Heart left ventricle (tissue), 16 donors: ENCODE measurements around the gene BACH2. TPM values are rescaled to one million over a fixed set of nuclear protein-coding genes. Genes with fewer than 3 reads are reported as not detected.

Source experiments
- ATAC-seq, 4 donors: fragments of 200-7000 bp; cut with Tn5 transposase; one replicate each; pipeline ENCODE4 v1.9.1; 2020 to 2022; ENCODE audit warnings: moderate library complexity in 4 of 4, mild to moderate bottlenecking in 3 of 4, moderate number of reproducible peaks in 1 of 4
- DNase-seq, 5 donors: peaks; one replicate each; pipeline ENCODE4 v3.0.0-alpha.2; 2020
- H3K27ac ChIP-seq, 12 donors: fragments of 200-600 bp; sonication (generic) in 4 of 12; one replicate each; pipeline versions ENCODE4 v1.5.0 to v1.8.0; 2016 to 2022; ENCODE audit warnings: mild to moderate bottlenecking in 2 of 12
- H3K27me3 ChIP-seq, 9 donors: fragments of 200-600 bp; sonication (generic) in 2 of 9; one replicate each; pipeline versions ENCODE4 v1.5.1 to v1.8.0; 2016 to 2022; ENCODE audit warnings: mild to moderate bottlenecking in 3 of 9
- H3K36me3 ChIP-seq, 9 donors: fragments of 200-600 bp; sonication (generic) in 2 of 9; one replicate each; pipeline versions ENCODE4 v1.5.0 to v1.8.0; 2018 to 2022; ENCODE audit warnings: mild to moderate bottlenecking in 2 of 9
- H3K4me1 ChIP-seq, 12 donors: fragments of 200-600 bp; sonication (generic) in 4 of 12; one replicate each; pipeline versions ENCODE4 v1.5.0 to v1.8.0; 2016 to 2022; ENCODE audit warnings: mild to moderate bottlenecking in 3 of 12
- H3K4me3 ChIP-seq, 12 donors: fragments of 200-600 bp; sonication (generic) in 4 of 12; one replicate each; pipeline versions ENCODE4 v1.5.0 to v1.8.0; 2017 to 2022; ENCODE audit warnings: mild to moderate bottlenecking in 9 of 12, moderate library complexity in 4 of 12
- H3K9me3 ChIP-seq, 12 donors: fragments of 200-600 bp; sonication (generic) in 4 of 12; one replicate each; pipeline versions ENCODE4 v1.5.0 to v1.8.0; 2016 to 2022; ENCODE audit warnings: mild to moderate bottlenecking in 1 of 12
- POLR2A ChIP-seq, 2 donors: fragments of 450-650 bp; IDR thresholded peaks; one replicate each; pipeline ENCODE4 v1.6.1; 2017; ENCODE audit warnings: antibody characterized with exemption in 2 of 2, mild to moderate bottlenecking in 2 of 2, moderate library complexity in 2 of 2
- WGBS, 4 donors: extraction: QIAGEN DNeasy Blood & Tissue Kit in 2 of 4; methylation state at CpG; one replicate each; pipeline versions ENCODE4 v1.1.5 to v1.1.7; 2013 to 2018; 5-methylcytosine and 5-hydroxymethylcytosine counted together
- intact Hi-C, 10 donors: fragments of 100-400 bp; cut with DNase I; formaldehyde crosslinking; loops; one replicate each; pipeline versions ENCODE4 v1.11.1 to v1.14.2; 2022
- polyA plus RNA-seq, 2 donors: library from polyadenylated mRNA; stranded (reverse); fragments of 200-250 nt; gene quantifications; one replicate each; pipeline ENCODE4 v1.2.3, GENCODE V29; 2013
- total RNA-seq, 9 donors: library from RNA; depleted of rRNA in 2 of 9; stranded (reverse); fragments of >200 nt in 2 of 9; fragmentation: NEBNext Ultra II Directional in 3 of 9; extraction: Animal tissue kit (Norgen Biotek cat#: 25700) in 3 of 9; gene quantifications; one replicate each; pipeline versions ENCODE4 v1.1.0 to v1.2.4, GENCODE V29; 2016 to 2023
- TF ChIP-seq, protein P1 (sequence below), 12 donors: fragments of 200-600 bp; sonication (generic) in 4 of 12; IDR thresholded peaks; one replicate each; pipeline versions ENCODE4 v1.5.0 to v1.8.0; 2018 to 2022; ENCODE audit warnings: antibody characterized with exemption in 12 of 12, mild to moderate bottlenecking in 5 of 12
- donor health status: ischemic (EF 13 %, LVEDD 7.1; RV severe dilation, severe dysfunction).
- donor health status: healthy with polysubstance abuse.
- donor health status: DM: no; HTN: yes; CAD: no.
- donor health status: DM: no; HTN: no; CAD: no.
- donor health status: ischemic (EF 25% LVEDD 6.9; RV normal size, moderate dysfunction).
- donor health status: ischemic (EF 25% LVEDD 5.7; RV mildly dilated, moderate dysfunction).
- donor health status: healthy.
- donor health status: DM: yes; HTN: yes; CAD: no.
- donor health status: ischemic (EF 35%, LVEDD 5.7; RV mildly dilated, moderate dysfunction).
- donor health status: nonischemic (EF 11% LVEDD 7.7; RV severe dilation, severe dysfunction).
- donor health status: DM: yes; HTN: yes; CAD: no.
- donor health status: PGD.
- donor health status: ischemic (EF 29% LVEDD 5.4; RV normal size, mild dysfunction).
- donor health status: nonischemic (EF 23%, LVEDD 6.1; RV moderate dilation, normal function).

The BACH2 gene
- total and polyA plus RNA-seq, 11 donors, result 0.23 to 8.4 (median 1.5) TPM

DNA sequence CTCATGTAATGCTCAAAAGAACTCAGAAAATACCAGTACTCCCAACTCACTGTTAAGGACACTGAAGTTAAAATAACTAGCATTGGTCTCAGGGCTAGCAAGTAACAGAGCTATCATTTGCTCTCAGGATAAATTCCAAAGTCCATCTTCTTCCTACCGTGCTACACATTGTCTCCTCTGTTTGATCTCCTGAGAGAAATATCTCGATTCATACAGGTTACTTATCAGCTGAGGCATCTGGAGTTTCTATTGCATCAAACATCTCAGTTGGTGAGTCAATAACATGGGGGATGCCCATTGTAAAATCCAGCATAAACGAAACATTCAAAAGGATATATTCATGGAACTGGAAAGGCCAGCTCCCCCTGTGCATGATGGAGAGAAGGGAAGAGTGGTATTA, 147.4 kb downstream of the BACH2 start:
- Histone ChIP-seq H3K27me3 (no peaks in the 10 kb centered on the region), H3K27ac (no peak overlapping the region), H3K4me1 (peaks cover 0 to 7% (median 0%) of the 10 kb centered on the region in 12 donors), H3K4me3 (no peak overlapping the region), H3K36me3 (no peaks in the 10 kb centered on the region), H3K9me3 (no peaks in the 10 kb centered on the region)
- intact Hi-C loops, result no loop called here
- TF ChIP-seq, protein P1, sequence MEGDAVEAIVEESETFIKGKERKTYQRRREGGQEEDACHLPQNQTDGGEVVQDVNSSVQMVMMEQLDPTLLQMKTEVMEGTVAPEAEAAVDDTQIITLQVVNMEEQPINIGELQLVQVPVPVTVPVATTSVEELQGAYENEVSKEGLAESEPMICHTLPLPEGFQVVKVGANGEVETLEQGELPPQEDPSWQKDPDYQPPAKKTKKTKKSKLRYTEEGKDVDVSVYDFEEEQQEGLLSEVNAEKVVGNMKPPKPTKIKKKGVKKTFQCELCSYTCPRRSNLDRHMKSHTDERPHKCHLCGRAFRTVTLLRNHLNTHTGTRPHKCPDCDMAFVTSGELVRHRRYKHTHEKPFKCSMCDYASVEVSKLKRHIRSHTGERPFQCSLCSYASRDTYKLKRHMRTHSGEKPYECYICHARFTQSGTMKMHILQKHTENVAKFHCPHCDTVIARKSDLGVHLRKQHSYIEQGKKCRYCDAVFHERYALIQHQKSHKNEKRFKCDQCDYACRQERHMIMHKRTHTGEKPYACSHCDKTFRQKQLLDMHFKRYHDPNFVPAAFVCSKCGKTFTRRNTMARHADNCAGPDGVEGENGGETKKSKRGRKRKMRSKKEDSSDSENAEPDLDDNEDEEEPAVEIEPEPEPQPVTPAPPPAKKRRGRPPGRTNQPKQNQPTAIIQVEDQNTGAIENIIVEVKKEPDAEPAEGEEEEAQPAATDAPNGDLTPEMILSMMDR (IDR thresholded peaks at IDR 0.05), result no peak
- TF ChIP-seq POLR2A (IDR thresholded peaks at IDR 0.05), result no peak
- 79 to 85% (median 83%) methylated on average over 3 of the region's 3 CpGs for whole genome bisulfite sequencing, 4 donors
- DNase-seq (no peak), ATAC-seq (no peak)

DNA sequence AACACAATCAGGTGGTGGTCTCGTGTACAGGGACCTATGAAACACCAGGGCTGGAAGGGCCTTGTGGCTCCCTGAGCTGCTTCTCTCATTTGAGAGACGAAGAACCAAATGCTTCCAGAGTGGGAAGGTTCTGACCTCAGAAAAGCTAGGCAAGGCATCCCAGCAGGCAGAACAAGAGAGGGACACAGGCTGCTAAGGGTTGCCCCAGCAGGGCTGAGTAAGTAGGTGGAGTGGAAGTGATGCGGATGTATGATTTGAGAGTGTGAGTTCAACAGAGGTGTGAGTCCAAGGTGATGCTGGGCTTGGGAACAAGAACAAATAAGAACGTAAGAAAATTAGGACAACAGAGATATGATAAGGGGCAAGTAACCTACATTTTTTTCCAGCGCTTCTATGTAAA, 147.8 kb downstream of the BACH2 start:
- TF ChIP-seq, protein P1 (IDR thresholded peaks at IDR 0.05), result no peak
- TF ChIP-seq POLR2A (IDR thresholded peaks at IDR 0.05), result no peak
- Histone ChIP-seq H3K36me3 (no peaks in the 10 kb centered on the region), H3K4me3 (no peak overlapping the region), H3K27me3 (no peaks in the 10 kb centered on the region), H3K27ac (no peak overlapping the region), H3K9me3 (no peaks in the 10 kb centered on the region), H3K4me1 (peaks cover 0 to 7% (median 0%) of the 10 kb centered on the region in 12 donors)
- DNase-seq (no peak), ATAC-seq (no peak)
- intact Hi-C loops, result no loop called here
- whole genome bisulfite sequencing, 4 donors, result 89 to 94% (median 92%) methylated on average over 5 of the region's 5 CpGs

DNA sequence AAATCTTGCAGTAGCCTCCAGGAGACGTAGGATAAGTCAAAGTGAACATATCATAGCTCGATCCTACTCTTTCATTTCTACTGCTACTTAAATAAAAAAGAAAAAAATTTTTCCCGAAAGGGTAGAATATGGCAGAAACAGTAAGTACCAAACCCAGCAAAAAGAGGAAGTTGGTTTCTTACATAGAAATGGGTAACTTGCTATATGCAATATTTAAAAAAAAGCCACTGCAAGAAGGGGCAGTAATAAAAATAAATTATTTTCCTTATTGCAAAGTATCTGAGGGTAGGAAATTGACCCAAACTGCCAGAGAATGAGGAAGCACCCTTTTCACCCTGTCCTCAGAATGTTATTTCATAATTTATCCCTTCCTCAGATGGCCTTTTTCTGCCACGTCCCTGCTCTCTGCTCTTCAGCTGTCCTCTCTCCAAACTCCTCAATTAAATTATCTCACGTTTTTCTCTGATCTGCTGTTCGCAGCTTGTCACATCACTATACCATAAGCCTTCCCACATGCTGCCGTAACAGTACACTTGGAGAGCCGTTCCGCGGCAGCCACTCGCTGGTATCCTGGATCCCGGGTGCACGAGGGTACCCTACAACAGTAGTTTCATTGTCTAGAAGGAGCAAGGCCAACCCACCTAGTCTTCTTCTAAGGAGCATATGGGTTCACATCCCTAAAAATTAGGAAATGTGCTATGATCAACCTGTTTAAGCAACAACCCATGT, 149.6 kb downstream of the BACH2 start:
- ATAC-seq, result no peak
- intact Hi-C loops, result no loop called here
- WGBS, 4 donors, result 86 to 90% (median 88%) methylated on average over 13 of the region's 13 CpGs

DNA sequence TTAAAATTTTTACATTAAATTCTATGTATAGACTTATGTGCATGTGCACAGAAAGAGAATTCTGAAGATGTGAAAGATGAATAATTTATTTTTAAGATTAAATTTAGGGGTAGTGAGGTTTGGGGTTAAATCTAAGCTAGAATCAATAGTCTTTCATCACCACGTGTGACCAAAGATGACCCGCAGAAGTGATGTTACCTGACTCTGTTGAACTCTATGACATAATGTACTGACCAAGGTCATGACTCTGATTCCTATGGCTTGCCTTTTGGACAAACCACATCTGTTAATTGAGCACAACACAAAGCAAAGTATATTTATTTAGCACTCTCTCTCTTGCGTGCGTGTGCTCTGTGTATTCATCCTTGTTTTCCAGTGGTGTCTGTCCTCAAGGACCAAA, 150.6 kb downstream of the BACH2 start:
- intact Hi-C loops, result no loop called here
- ATAC-seq, result no peak
- whole genome bisulfite sequencing, 4 donors, result 92 to 96% (median 95%) methylated on average over 4 of the region's 4 CpGs
- Histone ChIP-seq H3K27me3 (no peaks in the 10 kb centered on the region), H3K27ac (no peak overlapping the region), H3K36me3 (no peaks in the 10 kb centered on the region), H3K9me3 (no peaks in the 10 kb centered on the region), H3K4me3 (no peak overlapping the region), H3K4me1 (peaks cover 0 to 7% (median 0%) of the 10 kb centered on the region in 12 donors)
- DNase-seq, result no peak
- no peak for TF ChIP-seq POLR2A (IDR thresholded peaks at IDR 0.05)
- TF ChIP-seq, protein P1 (IDR thresholded peaks at IDR 0.05), result no peak

More for the DNA sequence above, 149.6 kb downstream of the BACH2 start:
- Histone ChIP-seq H3K27me3 (no peaks in the 10 kb centered on the region), H3K36me3 (no peaks in the 10 kb centered on the region), H3K4me3 (no peak overlapping the region), H3K27ac (no peak overlapping the region), H3K9me3 (no peaks in the 10 kb centered on the region), H3K4me1 (peaks cover 0 to 7% (median 0%) of the 10 kb centered on the region in 12 donors)
- no peak for DNase-seq
- no peak for TF ChIP-seq POLR2A (IDR thresholded peaks at IDR 0.05)
- TF ChIP-seq, protein P1 (IDR thresholded peaks at IDR 0.05), result no peak
